Caco-2 (cell line): Measurements from ENCODE around the gene C21orf58. TPM values are rescaled to one million over a fixed set of nuclear protein-coding genes. Genes with fewer than 3 reads are reported as not detected.

Source experiments
- BruUV-seq: library from RNA; stranded (reverse); fragments of 400-500 nt; replicated peaks from 2 replicates; lab custom pipeline; 2021; lab: Mats Ljungman, UMichigan
- CTCF ChIA-PET: fragments of 300-600 bp; sonication (Branson Sonifier 250); formaldehyde crosslinking; loops from one replicate; lab custom pipeline; 2022; ENCODE audit warnings: antibody characterized with exemption; lab: Charles Lee
- POLR2A ChIA-PET: fragments of 300-600 bp; sonication (Branson Sonifier 250); formaldehyde crosslinking; loops from one replicate; lab custom pipeline; 2022; ENCODE audit warnings: antibody characterized with exemption; lab: Charles Lee
- DNase-seq, 2 experiments: peaks; one replicate each; pipeline versions ENCODE4 v3.0.0 to v3.0.0-alpha.2; 2020 to 2022
- H3K27me3 ChIP-seq: replicated peaks from 2 replicates; pipeline ENCODE4 v1.6.0; 2011; ENCODE audit warnings: low read length; ENCODE audit not compliant: control insufficient read depth, insufficient read depth
- H3K36me3 ChIP-seq: 2 replicates; pipeline ENCODE4 v1.5.1; 2011; ENCODE audit warnings: low read length; ENCODE audit not compliant: control insufficient read depth, insufficient read depth
- H3K4me1 ChIP-seq: fragments of 250-450 bp; sonication (Bioruptor Pico); 2 replicates; pipeline ENCODE4 v1.5.1; 2020; ENCODE audit warnings: mild to moderate bottlenecking
- H3K4me3 ChIP-seq: 2 replicates; pipeline ENCODE4 v1.5.1; 2011; ENCODE audit warnings: low read depth, mild to moderate bottlenecking, control low read depth, low read length
- H3K9me3 ChIP-seq: fragments of 250-450 bp; sonication (Bioruptor Pico); 2 replicates; pipeline ENCODE4 v1.5.1; 2020; ENCODE audit warnings: mild to moderate bottlenecking, moderate library complexity
- H3K27ac Mint-ChIP-seq: one replicate; pipeline ENCODE4 v1.8.0; 2022; ENCODE audit warnings: mixed read lengths; ENCODE audit not compliant: unreplicated experiment
- H3K27me3 Mint-ChIP-seq: one replicate; pipeline ENCODE4 v1.8.0; 2022; ENCODE audit warnings: mixed read lengths; ENCODE audit not compliant: insufficient read depth, unreplicated experiment
- H3K36me3 Mint-ChIP-seq: one replicate; pipeline ENCODE4 v1.8.0; 2022; ENCODE audit warnings: mild to moderate bottlenecking, mixed read lengths; ENCODE audit not compliant: insufficient read depth, unreplicated experiment
- H3K4me1 Mint-ChIP-seq: one replicate; pipeline ENCODE4 v1.8.0; 2022; ENCODE audit warnings: low read depth, mixed read lengths; ENCODE audit not compliant: unreplicated experiment
- H3K4me3 Mint-ChIP-seq: one replicate; pipeline ENCODE4 v1.8.0; 2022; ENCODE audit warnings: mild to moderate bottlenecking, moderate library complexity, mixed read lengths; ENCODE audit not compliant: unreplicated experiment
- H3K9me3 Mint-ChIP-seq: one replicate; pipeline ENCODE4 v1.8.0; 2022; ENCODE audit warnings: mixed read lengths; ENCODE audit not compliant: unreplicated experiment
- intact Hi-C: fragments of 100-400 bp; cut with micrococcal nuclease; formaldehyde crosslinking; loops from one replicate; pipeline ENCODE4 v1.10.0; 2022; ENCODE audit not compliant: unreplicated experiment
- total RNA-seq: library from RNA; stranded (reverse); gene quantifications from 2 replicates; pipeline ENCODE4 v1.2.3, GENCODE V29; 2022
- TF ChIP-seq, protein P1 (sequence below), 2 experiments: fragments of 200-600 bp in 1 of 2; IDR thresholded peaks; 1 replicate in 1 of 2; 2 replicates in 1 of 2; pipeline versions ENCODE4 v1.5.1 to v1.8.0; 2011 to 2022; ENCODE audit warnings: antibody characterized with exemption in 1 of 2, control low read depth in 1 of 2, inconsistent platforms in 1 of 2, low read depth in 1 of 2, low read length in 1 of 2, mild to moderate bottlenecking in 1 of 2, moderate library complexity in 1 of 2; ENCODE audit not compliant: insufficient read depth in 1 of 2, severe bottlenecking in 1 of 2, unreplicated experiment in 1 of 2

Gene C21orf58
- total RNA-seq, 1 experiment from 2014 or later: 17.7 TPM

- no TSS peak for BruUV-seq
- no peaks in the 10 kb centered on the region for H3K9me3 Mint-ChIP-seq
- H3K4me1 ChIP-seq: no peaks in the 10 kb centered on the region
- H3K4me3 ChIP-seq: no peak overlapping the region
- H3K9me3 ChIP-seq: no peaks in the 10 kb centered on the region
- H3K36me3 ChIP-seq: no peaks in the 10 kb centered on the region; the same call in 1 of the 2 replicates
- no peak overlapping the region for H3K4me3 Mint-ChIP-seq
- H3K27ac Mint-ChIP-seq: no peak overlapping the region
- ChIA-PET CTCF (no interaction called here), POLR2A (no interaction called here)
- TF ChIP-seq, protein P1, sequence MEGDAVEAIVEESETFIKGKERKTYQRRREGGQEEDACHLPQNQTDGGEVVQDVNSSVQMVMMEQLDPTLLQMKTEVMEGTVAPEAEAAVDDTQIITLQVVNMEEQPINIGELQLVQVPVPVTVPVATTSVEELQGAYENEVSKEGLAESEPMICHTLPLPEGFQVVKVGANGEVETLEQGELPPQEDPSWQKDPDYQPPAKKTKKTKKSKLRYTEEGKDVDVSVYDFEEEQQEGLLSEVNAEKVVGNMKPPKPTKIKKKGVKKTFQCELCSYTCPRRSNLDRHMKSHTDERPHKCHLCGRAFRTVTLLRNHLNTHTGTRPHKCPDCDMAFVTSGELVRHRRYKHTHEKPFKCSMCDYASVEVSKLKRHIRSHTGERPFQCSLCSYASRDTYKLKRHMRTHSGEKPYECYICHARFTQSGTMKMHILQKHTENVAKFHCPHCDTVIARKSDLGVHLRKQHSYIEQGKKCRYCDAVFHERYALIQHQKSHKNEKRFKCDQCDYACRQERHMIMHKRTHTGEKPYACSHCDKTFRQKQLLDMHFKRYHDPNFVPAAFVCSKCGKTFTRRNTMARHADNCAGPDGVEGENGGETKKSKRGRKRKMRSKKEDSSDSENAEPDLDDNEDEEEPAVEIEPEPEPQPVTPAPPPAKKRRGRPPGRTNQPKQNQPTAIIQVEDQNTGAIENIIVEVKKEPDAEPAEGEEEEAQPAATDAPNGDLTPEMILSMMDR (IDR thresholded peaks at IDR 0.05; ENCODE audit: insufficient read depth in 1 of 2, low read depth in 1 of 2, low read length in 1 of 2, severe bottlenecking in 1 of 2, unreplicated experiment in 1 of 2): no peak
- intact Hi-C loops: no loop called here
- H3K4me1 Mint-ChIP-seq: no peaks in the 10 kb centered on the region
- H3K36me3 Mint-ChIP-seq: peaks cover 85% of the 10 kb centered on the region
- no peaks in the 10 kb centered on the region for H3K27me3 Mint-ChIP-seq
- H3K27me3 ChIP-seq: no peaks in the 10 kb centered on the region
- no peak for DNase-seq
Measured at GRCh38 chr21:46269466-46269865, 54.2 kb downstream of the C21orf58 start.

DNA sequence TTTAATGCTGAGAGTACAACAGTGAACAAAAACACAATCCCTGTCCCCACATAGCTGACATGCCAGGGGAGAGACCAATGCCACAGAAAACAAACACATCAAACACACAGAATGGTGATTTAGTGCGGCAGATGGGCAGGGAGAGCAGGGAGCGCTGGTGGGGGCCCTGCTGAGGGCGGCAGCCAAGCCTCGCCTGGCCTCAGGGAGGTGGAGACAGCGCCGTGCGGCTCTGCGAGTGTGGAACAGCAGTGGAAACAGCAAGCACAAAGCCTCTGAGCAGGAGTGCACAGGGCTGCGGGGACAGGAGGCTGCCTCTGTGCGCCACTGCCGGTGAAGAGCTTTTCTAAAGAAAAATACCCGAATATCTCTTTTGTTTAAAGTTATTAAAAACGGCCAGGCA is 55.3 kb downstream of the C21orf58 start:
- Mint-ChIP-seq H3K27ac (no peak overlapping the region), H3K4me1 (no peaks in the 10 kb centered on the region), H3K4me3 (no peak overlapping the region), H3K27me3 (no peaks in the 10 kb centered on the region), H3K36me3 (peaks cover 81% of the 10 kb centered on the region), H3K9me3 (no peaks in the 10 kb centered on the region)
- no peaks in the 10 kb centered on the region for H3K9me3 ChIP-seq
- BruUV-seq: no TSS peak
- no peaks in the 10 kb centered on the region for H3K4me1 ChIP-seq
- no peak for DNase-seq
- CTCF ChIA-PET: no interaction called here
- H3K27me3 ChIP-seq: no peaks in the 10 kb centered on the region
- H3K4me3 ChIP-seq: no peak overlapping the region
- H3K36me3 ChIP-seq: no peaks in the 10 kb centered on the region; the same call in 1 of the 2 replicates
- POLR2A ChIA-PET: no interaction called here
- TF ChIP-seq, protein P1 (IDR thresholded peaks at IDR 0.05; ENCODE audit: insufficient read depth in 1 of 2, low read depth in 1 of 2, low read length in 1 of 2, severe bottlenecking in 1 of 2, unreplicated experiment in 1 of 2): no peak
- intact Hi-C loops: no loop called here

GRCh38 chr21:46266946-46267345 is 56.7 kb downstream of the C21orf58 start:
- no peak for DNase-seq
- POLR2A ChIA-PET: interaction anchor here (0.6 kb wide), 1 partner anchor 221 kb away, joined by 4 read pairs; no protein-coding TSS in a partner anchor
- H3K36me3 Mint-ChIP-seq: peaks cover 76% of the 10 kb centered on the region
- Histone ChIP-seq H3K4me1 (no peaks in the 10 kb centered on the region), H3K9me3 (no peaks in the 10 kb centered on the region), H3K4me3 (no peak overlapping the region), H3K27me3 (no peaks in the 10 kb centered on the region), H3K36me3 (no peaks in the 10 kb centered on the region; the same call in 1 of the 2 replicates)
- no peak overlapping the region for H3K27ac Mint-ChIP-seq
- H3K9me3 Mint-ChIP-seq: no peaks in the 10 kb centered on the region
- no peaks in the 10 kb centered on the region for H3K27me3 Mint-ChIP-seq
- intact Hi-C loops: no loop called here
- H3K4me3 Mint-ChIP-seq: no peak overlapping the region
- TF ChIP-seq, protein P1 (IDR thresholded peaks at IDR 0.05; ENCODE audit: insufficient read depth in 1 of 2, low read depth in 1 of 2, low read length in 1 of 2, severe bottlenecking in 1 of 2, unreplicated experiment in 1 of 2): no peak
- BruUV-seq: no TSS peak
- H3K4me1 Mint-ChIP-seq: no peaks in the 10 kb centered on the region
- CTCF ChIA-PET: no interaction called here
